IMR-90 (cell line): ENCODE data around the gene MAG. TPM values are rescaled to one million over a fixed set of nuclear protein-coding genes. Genes with fewer than 3 reads are reported as not detected.

Source experiments
- ATAC-seq: fragments of 200-7000 bp; cut with Tn5 transposase; 2 replicates; pipeline ENCODE4 v1.9.1; 2020; ENCODE audit warnings: low read depth, mild to moderate bottlenecking, moderate library complexity
- BruUV-seq: library from RNA; stranded (reverse); fragments of 400-500 nt; replicated peaks from 2 replicates; lab custom pipeline; 2021; lab: Mats Ljungman, UMichigan
- CTCF ChIA-PET: fragments of 300-600 bp; formaldehyde crosslinking; extraction: SDS; loops from one replicate; lab custom pipeline; 2021; ENCODE audit warnings: antibody characterized with exemption; lab: Yijun Ruan, JAX
- POLR2A ChIA-PET: fragments of 300-600 bp; sonication (Branson Sonifier 250); formaldehyde crosslinking; loops from one replicate; lab custom pipeline; 2022; ENCODE audit warnings: antibody characterized with exemption; ENCODE audit not compliant: unreplicated experiment; lab: Charles Lee
- DNase-seq: peaks from one replicate; pipeline ENCODE4 v3.0.0; 2013
- H2AFZ ChIP-seq: replicated peaks from 2 replicates; pipeline ENCODE3; 2013; ENCODE audit warnings: low read length, mild to moderate bottlenecking; ENCODE audit not compliant: poor library complexity
- H2AK5ac ChIP-seq: 2 replicates; pipeline ENCODE4 v1.6.1; 2013; ENCODE audit warnings: low read depth, low read length, inconsistent platforms
- H2AK9ac ChIP-seq: replicated peaks from 2 replicates; pipeline ENCODE3; 2013; ENCODE audit warnings: mild to moderate bottlenecking, low read depth, low read length, moderate library complexity; ENCODE audit not compliant: poor library complexity
- H2BK120ac ChIP-seq: 2 replicates; pipeline ENCODE4 v1.6.1; 2013; ENCODE audit warnings: low read depth, low read length, inconsistent platforms
- H2BK15ac ChIP-seq: 3 replicates; pipeline ENCODE4 v1.6.1; 2013; ENCODE audit warnings: low read depth, low read length, inconsistent platforms
- H2BK20ac ChIP-seq: 2 replicates; pipeline ENCODE4 v1.6.1; 2013; ENCODE audit warnings: low read depth, mild to moderate bottlenecking, inconsistent platforms, low read length, moderate library complexity
- H2BK5ac ChIP-seq: 2 replicates; pipeline ENCODE4 v1.6.1; 2013; ENCODE audit warnings: mild to moderate bottlenecking, low read depth, low read length, inconsistent platforms; ENCODE audit not compliant: poor library complexity, severe bottlenecking
- H3K14ac ChIP-seq: replicated peaks from 2 replicates; pipeline ENCODE4 v1.6.1; 2013; ENCODE audit warnings: low read depth, low read length, inconsistent platforms
- H3K18ac ChIP-seq: 2 replicates; pipeline ENCODE4 v1.6.1; 2013; ENCODE audit warnings: low read depth, low read length, control low read depth
- H3K23ac ChIP-seq: 2 replicates; pipeline ENCODE4 v1.6.1; 2013; ENCODE audit warnings: low read depth, low read length, inconsistent platforms
- H3K27ac ChIP-seq: 2 replicates; pipeline ENCODE4 v1.5.1; 2013; ENCODE audit warnings: mild to moderate bottlenecking, control low read depth, low read length; ENCODE audit not compliant: insufficient read depth
- H3K27me3 ChIP-seq: 2 replicates; pipeline ENCODE4 v1.6.1; 2013; ENCODE audit warnings: low read length; ENCODE audit not compliant: control insufficient read depth, insufficient read depth
- H3K36me3 ChIP-seq: 2 replicates; pipeline ENCODE4 v1.6.1; 2013; ENCODE audit warnings: low read length, mixed read lengths; ENCODE audit not compliant: control insufficient read depth, insufficient read depth
- H3K4ac ChIP-seq: 2 replicates; pipeline ENCODE4 v1.6.1; 2013; ENCODE audit warnings: low read depth, low read length, inconsistent platforms
- H3K4me1 ChIP-seq: 2 replicates; pipeline ENCODE4 v1.6.1; 2013; ENCODE audit warnings: low read length, mixed read lengths; ENCODE audit not compliant: control insufficient read depth, insufficient read depth
- H3K4me2 ChIP-seq: 2 replicates; pipeline ENCODE4 v1.6.1; 2013; ENCODE audit warnings: low read depth, mild to moderate bottlenecking, control low read depth, low read length, moderate library complexity
- H3K4me3 ChIP-seq: 2 replicates; pipeline ENCODE4 v1.5.1; 2013; ENCODE audit warnings: low read depth, mild to moderate bottlenecking, control low read depth, low read length, moderate library complexity; ENCODE audit not compliant: insufficient read depth
- H3K56ac ChIP-seq: 2 replicates; pipeline ENCODE4 v1.6.1; 2013; ENCODE audit warnings: low read length, inconsistent platforms; ENCODE audit not compliant: insufficient read depth; ENCODE audit errors: extremely low read depth
- H3K79me1 ChIP-seq, 2 experiments: 2 replicates each; pipeline ENCODE4 v1.6.1; 2013; ENCODE audit warnings: low read length in 2 of 2, inconsistent platforms in 1 of 2, low read depth in 1 of 2
- H3K9ac ChIP-seq: 2 replicates; pipeline ENCODE4 v1.6.1; 2013; ENCODE audit warnings: low read depth, low read length, control low read depth
- H3K9me1 ChIP-seq: 2 replicates; pipeline ENCODE4 v1.6.1; 2013; ENCODE audit warnings: low read length, inconsistent platforms; ENCODE audit not compliant: insufficient read depth
- H3K9me3 ChIP-seq: 2 replicates; pipeline ENCODE4 v1.6.1; 2013; ENCODE audit warnings: low read length; ENCODE audit not compliant: control insufficient read depth, insufficient read depth
- H4K20me1 ChIP-seq: 2 replicates; pipeline ENCODE4 v1.6.1; 2013; ENCODE audit warnings: low read length, inconsistent platforms; ENCODE audit not compliant: insufficient read depth
- H4K5ac ChIP-seq: 2 replicates; pipeline ENCODE4 v1.6.1; 2013; ENCODE audit warnings: mild to moderate bottlenecking, low read depth, low read length, control low read depth
- H4K8ac ChIP-seq, 2 experiments: 2 replicates each; pipeline ENCODE4 v1.6.1; 2013; ENCODE audit warnings: low read depth in 2 of 2, low read length in 2 of 2, control low read depth in 1 of 2, inconsistent platforms in 1 of 2
- H4K91ac ChIP-seq: 2 replicates; pipeline ENCODE4 v1.6.1; 2013; ENCODE audit warnings: low read depth, low read length, inconsistent platforms; ENCODE audit not compliant: insufficient read depth
- BHLHE40 ChIP-seq: fragments of 150-350 bp; IDR thresholded peaks from 2 replicates; pipeline ENCODE4 v1.6.1; 2016; ENCODE audit warnings: mild to moderate bottlenecking, low read depth, low read length
- CEBPB ChIP-seq: IDR thresholded peaks from 2 replicates; pipeline ENCODE4 v1.6.1; 2012; ENCODE audit warnings: low read depth, low read length, improper control_type of control experiment
- CHD1 ChIP-seq: IDR thresholded peaks from 2 replicates; pipeline ENCODE4 v1.6.1; 2012; ENCODE audit warnings: low read depth, low read length, improper control_type of control experiment
- CTCF ChIP-seq: conservative IDR thresholded peaks from 2 replicates; pipeline ENCODE4 v1.5.1; 2012; ENCODE audit warnings: mild to moderate bottlenecking, low read depth, low read length, improper control_type of control experiment
- ELK1 ChIP-seq: fragments of 150-350 bp; IDR thresholded peaks from 2 replicates; pipeline ENCODE4 v1.6.1; 2016; ENCODE audit warnings: low read depth, mild to moderate bottlenecking, low read length, moderate library complexity, borderline replicate concordance
- FOS ChIP-seq: fragments of 150-350 bp; IDR thresholded peaks from 2 replicates; pipeline ENCODE4 v1.6.1; 2016; ENCODE audit warnings: low read depth, low read length
- MAZ ChIP-seq: IDR thresholded peaks from 2 replicates; pipeline ENCODE4 v1.6.1; 2012; ENCODE audit warnings: low read depth, mild to moderate bottlenecking, low read length, improper control_type of control experiment, moderate library complexity, borderline replicate concordance
- NFE2L2 ChIP-seq: fragments of 150-350 bp; IDR thresholded peaks from 2 replicates; pipeline ENCODE4 v1.6.1; 2016; ENCODE audit warnings: low read depth, mild to moderate bottlenecking, low read length
- POLR2A ChIP-seq: IDR thresholded peaks from 2 replicates; pipeline ENCODE4 v1.6.1; 2012; ENCODE audit warnings: mild to moderate bottlenecking, low read depth, low read length
- RAD21 ChIP-seq: IDR thresholded peaks from 2 replicates; pipeline ENCODE4 v1.6.1; 2012; ENCODE audit warnings: low read length, improper control_type of control experiment
- RCOR1 ChIP-seq: IDR thresholded peaks from 2 replicates; pipeline ENCODE4 v1.6.1; 2012; ENCODE audit warnings: mild to moderate bottlenecking, low read length, improper control_type of control experiment; ENCODE audit not compliant: insufficient replicate concordance
- RFX5 ChIP-seq: IDR thresholded peaks from 2 replicates; pipeline ENCODE4 v1.8.0; 2012; ENCODE audit warnings: low read depth, mild to moderate bottlenecking, low read length, moderate library complexity
- SMC3 ChIP-seq: fragments of 150-350 bp; IDR thresholded peaks from 2 replicates; pipeline ENCODE4 v1.6.1; 2016; ENCODE audit warnings: low read depth, mild to moderate bottlenecking, antibody characterized with exemption, low read length, moderate library complexity
- USF2 ChIP-seq: fragments of 150-350 bp; IDR thresholded peaks from 2 replicates; pipeline ENCODE4 v1.6.1; 2017; ENCODE audit warnings: mild to moderate bottlenecking, antibody characterized with exemption, low read length, low read depth
- WGBS, 2 experiments: methylation state at CpG; one replicate each; pipeline versions ENCODE4 v1.1.5 to v1.1.7; 2013; ENCODE audit warnings: missing lambda C conversion rate in 2 of 2; ENCODE audit not compliant: insufficient read length in 1 of 2; ENCODE audit errors: extremely low coverage in 2 of 2; 5-methylcytosine and 5-hydroxymethylcytosine counted together
- dilution Hi-C: fragments of 300-500 bp; cut with HindIII; formaldehyde crosslinking; loops from one replicate; pipeline ENCODE4 v1.14.3; 2018; ENCODE audit warnings: low sequenced_read_pairs; ENCODE audit not compliant: unreplicated experiment
- in situ Hi-C: fragments of 300-500 bp; cut with MboI; formaldehyde crosslinking; loops from 3 replicates; pipeline ENCODE4 v1.14.3; 2019; ENCODE audit warnings: low sequenced_read_pairs, inconsistent platforms, mixed read lengths
- intact Hi-C: fragments of 100-400 bp; cut with micrococcal nuclease; formaldehyde crosslinking; loops from 2 replicates; pipeline ENCODE4 v1.10.0; 2022
- polyA plus RNA-seq, 3 experiments: library from polyadenylated mRNA; depleted of rRNA; stranded (reverse); fragments of >200 nt; gene quantifications; 2 replicates each; pipeline ENCODE4 v1.2.3, GENCODE V29; 2012; ENCODE audit warnings: low replicate concordance in 1 of 3
- total RNA-seq: library from RNA; depleted of rRNA; stranded (reverse); fragments of >200 nt; gene quantifications from 2 replicates; pipeline ENCODE4 v1.2.3, GENCODE V29; 2012

Gene MAG
- total and polyA plus RNA-seq, 2 of the 4 experiments (the other 2 are of a cell fraction), result not detected

GRCh38 chr19:35288906-35289305 lies 3.1 kb upstream of the MAG start:
- Histone ChIP-seq H3K36me3 (no peaks in the 10 kb centered on the region), H3K18ac (no peak overlapping the region), H3K9me3 (no peaks in the 10 kb centered on the region), H3K4ac (no peak overlapping the region), H2BK5ac (no peak overlapping the region), H3K27me3 (peaks cover 27% of the 10 kb centered on the region), H3K27ac (no peak overlapping the region), H3K9ac (no peak overlapping the region), H2BK20ac (no peak overlapping the region), H3K9me1 (no peaks in the 10 kb centered on the region), H2AK5ac (no peak overlapping the region), H4K91ac (no peak overlapping the region), H3K14ac (no peak overlapping the region), H3K4me3 (no peak overlapping the region), H3K79me1 (no peaks in the 10 kb centered on the region), H2AK9ac (no peak overlapping the region), H4K20me1 (no peaks in the 10 kb centered on the region), H4K5ac (no peak overlapping the region), H3K4me1 (no peaks in the 10 kb centered on the region), H4K8ac (no peak overlapping the region), H3K4me2 (no peak overlapping the region), H3K23ac (no peak overlapping the region), H3K56ac (no peak overlapping the region), H2BK120ac (no peak overlapping the region), H2BK15ac (no peak overlapping the region), H2AFZ (no peak overlapping the region)
- dilution Hi-C loops, result no loop called here
- DNase-seq (no peak), ATAC-seq (no peak)
- POLR2A ChIA-PET, result no interaction called here
- intact Hi-C loops, result no loop called here
- TF ChIP-seq CTCF (no peak), MAZ (no peak), CEBPB (no peak), POLR2A (no peak), ELK1 (no peak), USF2 (no peak), SMC3 (no peak), CHD1 (no peak), RCOR1 (no peak), BHLHE40 (no peak), RFX5 (no peak), NFE2L2 (no peak), RAD21 (no peak), FOS (no peak)
- CTCF ChIA-PET, result interaction anchor here (0.6 kb wide), 1 partner anchor 147 kb away, joined by 3 read pairs; no protein-coding TSS in a partner anchor
- in situ Hi-C loops, result no loop called here
- no TSS peak for BruUV-seq
- whole genome bisulfite sequencing, 2 experiments, result 77% methylated on average over 4 of the region's 5 CpGs; no CpG with 5 or more reads in 1 of the 2 experiments
